ENCODE measurements around the gene MRPL27. TPM values are rescaled to one million over a fixed set of nuclear protein-coding genes. Genes with fewer than 3 reads are reported as not detected.

MRPL27 gene
- total and polyA plus RNA-seq, 2 donors (not counting 1 experiment from before 2014, with no cell fraction given), result 32.5 to 40.2 TPM

GRCh38 chr17:50354776-50355175 is 18.2 kb downstream of the MRPL27 start:
- Mint-ChIP-seq H3K9me3 (ENCODE audit: insufficient read depth) (no peaks in the 10 kb centered on the region), H3K4me1 (peaks cover 4% of the 10 kb centered on the region), H3K27ac (no peak overlapping the region), H3K27me3 (no peaks in the 10 kb centered on the region), H3K4me3 (no peak overlapping the region)
- Histone ChIP-seq H4K20me1 (ENCODE audit: control insufficient read depth, insufficient read depth, low read length, poor library complexity, severe bottlenecking) (no peaks in the 10 kb centered on the region), H3K9ac (ENCODE audit: low read length) (no peak overlapping the region), H2AFZ (ENCODE audit: insufficient read depth, low read depth, low read length, poor library complexity, severe bottlenecking) (no peak overlapping the region), H3K27me3 (replicated peaks in 1 of 4; ENCODE audit: control extremely low read depth in 1 of 4, control insufficient read depth in 3 of 4, insufficient read depth in 4 of 4, low read length in 3 of 4) (no peaks in the 10 kb centered on the region), H3K4me1 (ENCODE audit: control insufficient read depth in 2 of 2, insufficient read depth in 2 of 2, low read length in 2 of 2) (no peaks in the 10 kb centered on the region), H3K36me3 (replicated peaks in 1 of 2; ENCODE audit: control extremely low read depth in 1 of 2, control insufficient read depth in 1 of 2, extremely low read depth in 1 of 2, insufficient read depth in 2 of 2, low read length in 1 of 2) (peaks cover 0 to 50% of the 10 kb centered on the region in 2 experiments), H3K9me3 (ENCODE audit: control extremely low read depth in 1 of 3, control insufficient read depth in 2 of 3, insufficient read depth in 1 of 3, low read length in 2 of 3) (no peaks in the 10 kb centered on the region), H3K27ac (ENCODE audit: low read length in 2 of 2) (no peak overlapping the region), H3K79me2 (ENCODE audit: control insufficient read depth, insufficient read depth, low read length) (no peaks in the 10 kb centered on the region), H3K4me3 (ENCODE audit: control extremely low read depth in 1 of 5, extremely low read depth in 1 of 5, insufficient read depth in 1 of 5, low read depth in 2 of 5, low read length in 4 of 5) (no peak overlapping the region), H3K4me2 (replicated peaks; ENCODE audit: low read depth, low read length, poor library complexity, severe bottlenecking) (no peak overlapping the region)
- TF ChIP-seq EZH2 (IDR thresholded peaks at IDR 0.05; ENCODE audit: borderline replicate concordance, insufficient read depth, low read depth, low read length, poor library complexity, severe bottlenecking), result no peak
- TF ChIP-seq CTCF (IDR thresholded peaks at IDR 0.05), result no peak
- ATAC-seq (ENCODE audit: low read depth) (no peak), DNase-seq (no peak)
- ChIA-PET CTCF (no interaction called here), POLR2A (no interaction called here)
- intact Hi-C loops (cut with micrococcal nuclease), result no loop called here
- 98% methylated on average over 11 of the region's 13 CpGs for WGBS (ENCODE audit: insufficient coverage)

- no peaks in the 10 kb centered on the region for H3K27me3 Mint-ChIP-seq
- Histone ChIP-seq H3K4me1 (ENCODE audit: control insufficient read depth in 2 of 2, insufficient read depth in 2 of 2, low read length in 2 of 2) (no peaks in the 10 kb centered on the region), H3K79me2 (ENCODE audit: control insufficient read depth, insufficient read depth, low read length) (peaks cover under 1% of the 10 kb centered on the region), H3K27me3 (replicated peaks in 1 of 4; ENCODE audit: control extremely low read depth in 1 of 4, control insufficient read depth in 3 of 4, insufficient read depth in 4 of 4, low read length in 3 of 4) (no peaks in the 10 kb centered on the region), H3K9me3 (ENCODE audit: control extremely low read depth in 1 of 3, control insufficient read depth in 2 of 3, insufficient read depth in 1 of 3, low read length in 2 of 3) (no peaks in the 10 kb centered on the region), H3K4me2 (replicated peaks; ENCODE audit: low read depth, low read length, poor library complexity, severe bottlenecking) (no peak overlapping the region), H3K9ac (ENCODE audit: low read length) (no peak overlapping the region), H3K4me3 (ENCODE audit: control extremely low read depth in 1 of 5, extremely low read depth in 1 of 5, insufficient read depth in 1 of 5, low read depth in 2 of 5, low read length in 4 of 5) (no peak overlapping the region), H3K27ac (ENCODE audit: low read length in 2 of 2) (no peak overlapping the region), H4K20me1 (ENCODE audit: control insufficient read depth, insufficient read depth, low read length, poor library complexity, severe bottlenecking) (no peaks in the 10 kb centered on the region), H3K36me3 (replicated peaks in 1 of 2; ENCODE audit: control extremely low read depth in 1 of 2, control insufficient read depth in 1 of 2, extremely low read depth in 1 of 2, insufficient read depth in 2 of 2, low read length in 1 of 2) (peaks cover 0 to 44% of the 10 kb centered on the region in 2 experiments), H2AFZ (ENCODE audit: insufficient read depth, low read depth, low read length, poor library complexity, severe bottlenecking) (no peak overlapping the region)
- no peak for TF ChIP-seq CTCF (IDR thresholded peaks at IDR 0.05)
- TF ChIP-seq EZH2 (IDR thresholded peaks at IDR 0.05; ENCODE audit: borderline replicate concordance, insufficient read depth, low read depth, low read length, poor library complexity, severe bottlenecking), result no peak
- H3K27ac Mint-ChIP-seq, result no peak overlapping the region
- ChIA-PET POLR2A (no interaction called here), CTCF (no interaction called here)
- no peak overlapping the region for H3K4me3 Mint-ChIP-seq
- WGBS (ENCODE audit: insufficient coverage), result 100% methylated on average over 13 of the region's 15 CpGs
- H3K9me3 Mint-ChIP-seq (ENCODE audit: insufficient read depth), result no peaks in the 10 kb centered on the region
- DNase-seq (no peak), ATAC-seq (ENCODE audit: low read depth) (no peak)
- intact Hi-C loops (cut with micrococcal nuclease), result no loop called here
- H3K4me1 Mint-ChIP-seq, result peaks cover 4% of the 10 kb centered on the region
Observed at GRCh38 chr17:50354198-50354597, 18.8 kb downstream of the MRPL27 start.

Measured in B cell (primary cell).